IMR-90 (cell line): ENCODE results near the gene BCAS3.
"Not testable (repeated sequence)": the region's sequence is repeated elsewhere in the genome, so short reads cannot be mapped to it uniquely, and the experiment has no call there.

Experiments used
- CEBPB ChIP-seq: IDR thresholded peaks from 2 replicates; pipeline ENCODE4 v1.6.1; 2012; ENCODE audit warnings: low read depth, low read length, improper control_type of control experiment
- CHD1 ChIP-seq: IDR thresholded peaks from 2 replicates; pipeline ENCODE4 v1.6.1; 2012; ENCODE audit warnings: low read depth, low read length, improper control_type of control experiment
- CTCF ChIP-seq: conservative IDR thresholded peaks from 2 replicates; pipeline ENCODE4 v1.5.1; 2012; ENCODE audit warnings: mild to moderate bottlenecking, low read depth, low read length, improper control_type of control experiment

DNA sequence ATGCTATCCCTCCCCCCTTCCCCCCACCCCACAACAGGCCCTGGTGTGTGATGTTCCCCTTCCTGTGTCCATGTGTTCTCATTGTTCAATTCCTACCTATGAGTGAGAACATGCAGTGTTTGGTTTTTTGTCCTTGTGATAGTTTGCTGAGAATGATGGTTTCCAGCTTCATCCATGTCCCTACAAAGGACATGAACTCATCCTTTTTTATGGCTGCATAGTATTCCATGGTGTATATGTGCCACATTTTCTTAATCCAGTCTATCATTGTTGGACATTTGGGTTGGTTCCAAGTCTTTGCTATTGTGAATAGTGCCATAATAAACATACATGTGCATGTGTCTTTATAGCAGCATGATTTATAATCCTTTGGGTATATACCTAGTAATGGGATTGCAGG lies 258.3 kb downstream of the BCAS3 start:
- TF ChIP-seq CEBPB, CTCF, CHD1: not testable (repeated sequence)
